NCI-H2029 (cell line): ENCODE data around the gene NELFE.
"Not testable (repeated sequence)": the region's sequence is repeated elsewhere in the genome, so short reads cannot be mapped to it uniquely, and the experiment has no call there.

ENCODE experiments used
- DNase-seq: peaks from one replicate; lab custom pipeline; 2025; lab: John Stamatoyannopoulos, UW

NELFE gene

GRCh38 chr6:31949926-31950548 is 8.7 kb downstream of the NELFE start:
- no peak for DNase-seq

GRCh38 chr6:31948753-31949413 is 9.9 kb downstream of the NELFE start:
- no peak for DNase-seq

GRCh38 chr6:31948306-31948705 is 10.5 kb downstream of the NELFE start:
- DNase-seq, result no peak

- no peak for DNase-seq
Measured at GRCh38 chr6:31947864-31948263, 10.9 kb downstream of the NELFE start.

- no peak for DNase-seq
Measured at GRCh38 chr6:31947070-31947675, 11.6 kb downstream of the NELFE start.

GRCh38 chr6:31946370-31946885 is 12.3 kb downstream of the NELFE start:
- no peak for DNase-seq

GRCh38 chr6:31945507-31946369 is 13.0 kb downstream of the NELFE start, which contains the start of gene CFB:
CFB (plus strand) TSS chr6:31946095; CDS start chr6:31946222, 127 bp downstream.
- no peak for DNase-seq

- no peak for DNase-seq
Measured at GRCh38 chr6:31945154-31945506, 13.6 kb downstream of the NELFE start.

GRCh38 chr6:31943742-31944141 is 15.0 kb downstream of the NELFE start:
- no peak for DNase-seq

GRCh38 chr6:31940256-31940664 is 18.5 kb downstream of the NELFE start:
- no peak for DNase-seq

GRCh38 chr6:31935823-31936222 is 22.9 kb downstream of the NELFE start:
- no peak for DNase-seq

GRCh38 chr6:31935021-31935420 is 23.8 kb downstream of the NELFE start:
- DNase-seq, result no peak

GRCh38 chr6:31933537-31933936 is 25.2 kb downstream of the NELFE start:
- no peak for DNase-seq

GRCh38 chr6:31932137-31932536 is 26.6 kb downstream of the NELFE start:
- not testable (repeated sequence) for DNase-seq

- no peak for DNase-seq
Measured at GRCh38 chr6:31930962-31931361, 27.8 kb downstream of the NELFE start.

- DNase-seq, result no peak
Measured at GRCh38 chr6:31928672-31928939, 30.2 kb downstream of the NELFE start.

- no peak for DNase-seq
Measured at GRCh38 chr6:31927863-31928671, 30.7 kb downstream of the NELFE start.

- DNase-seq, result no peak
Measured at GRCh38 chr6:31927242-31927862, 31.4 kb downstream of the NELFE start, which contains the start of gene C2. C2 (plus strand) TSS chr6:31927717; CDS start chr6:31927753, 36 bp downstream.

GRCh38 chr6:31922942-31923341 is 35.8 kb downstream of the NELFE start:
- DNase-seq, result no peak

- no peak for DNase-seq
Measured at GRCh38 chr6:31920811-31921210, 38.0 kb downstream of the NELFE start.
